ENCODE data around the gene MARCHF3.
"Not testable (repeated sequence)": the region's sequence is repeated elsewhere in the genome, so short reads cannot be mapped to it uniquely, and the experiment has no call there.

Gene MARCHF3

GRCh38 chr5:126911986-126912385 is 118.4 kb downstream of the MARCHF3 start:
- DNase-seq, result no peak

DNA sequence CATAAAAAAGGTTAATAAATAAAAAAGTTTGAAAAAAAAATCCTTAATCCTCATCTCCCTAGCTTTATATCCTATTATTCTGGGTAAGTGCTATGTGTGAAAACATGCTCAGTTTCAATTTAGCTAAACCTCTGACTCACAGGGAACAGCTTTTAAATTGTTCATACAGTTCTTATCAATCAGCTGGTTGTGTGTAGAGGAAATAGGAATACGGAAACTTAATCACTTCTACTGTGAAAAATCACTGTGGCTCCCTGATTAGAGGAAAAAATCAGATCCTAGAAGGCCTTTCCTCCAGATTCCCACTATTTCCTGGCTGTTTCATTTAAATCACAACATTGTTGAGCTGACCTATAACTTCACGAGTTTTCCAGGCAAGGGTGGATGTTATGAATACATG is 120.5 kb downstream of the MARCHF3 start:
- DNase-seq, result no peak

DNA sequence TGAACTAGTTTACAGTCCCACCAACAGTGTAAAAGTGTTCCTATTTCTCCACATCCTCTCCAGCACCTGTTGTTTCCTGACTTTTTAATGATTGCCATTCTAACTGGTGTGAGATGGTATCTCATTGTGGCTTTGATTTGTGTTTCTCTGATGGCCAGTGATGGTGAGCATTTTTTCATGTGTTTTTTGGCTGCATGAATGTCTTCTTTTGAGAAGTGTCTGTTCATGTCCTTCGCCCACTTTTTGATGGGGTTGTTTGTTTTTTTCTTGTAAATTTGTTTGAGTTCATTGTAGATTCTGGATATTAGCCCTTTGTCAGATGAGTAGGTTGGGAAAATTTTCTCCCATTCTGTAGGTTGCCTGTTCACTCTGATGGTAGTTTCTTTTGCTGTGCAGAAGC is 126.0 kb downstream of the MARCHF3 start:
- DNase-seq, result not testable (repeated sequence)

- DNase-seq, result no peak
Measured at GRCh38 chr5:126900796-126901195, 129.6 kb downstream of the MARCHF3 start.

GRCh38 chr5:126899476-126899875 is 130.9 kb downstream of the MARCHF3 start:
- DNase-seq, result no peak

- DNase-seq, result no peak
Measured at GRCh38 chr5:126897851-126898630, 132.3 kb downstream of the MARCHF3 start.

DNA sequence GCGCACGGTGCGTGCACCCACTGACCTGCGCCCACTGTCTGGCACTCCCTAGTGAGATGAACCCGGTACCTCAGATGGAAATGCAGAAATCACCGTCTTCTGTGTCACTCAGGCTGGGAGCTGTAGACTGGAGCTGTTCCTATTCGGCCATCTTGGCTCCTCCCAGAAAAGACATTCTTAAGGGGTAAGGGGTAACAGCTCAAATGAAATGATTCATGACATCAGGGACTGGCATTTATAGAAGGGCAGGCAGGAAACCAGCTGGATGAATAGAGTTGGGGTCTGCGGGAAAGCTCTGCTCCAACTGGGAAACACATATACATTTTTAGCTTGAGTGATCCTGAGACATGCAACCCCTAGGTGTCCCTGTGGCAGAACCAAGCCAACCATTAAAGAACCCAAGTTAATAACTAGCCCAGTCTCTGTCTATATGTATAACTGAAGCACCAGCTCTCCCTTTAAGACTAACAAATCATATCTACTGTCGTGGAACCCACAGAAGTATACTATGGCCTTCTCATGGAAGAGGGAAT is 134.1 kb downstream of the MARCHF3 start:
- no peak for DNase-seq

GRCh38 chr5:126895712-126896111 is 134.6 kb downstream of the MARCHF3 start:
- DNase-seq, result not testable (repeated sequence)

GRCh38 chr5:126890414-126890813 is 139.9 kb downstream of the MARCHF3 start:
- not testable (repeated sequence) for DNase-seq

DNA sequence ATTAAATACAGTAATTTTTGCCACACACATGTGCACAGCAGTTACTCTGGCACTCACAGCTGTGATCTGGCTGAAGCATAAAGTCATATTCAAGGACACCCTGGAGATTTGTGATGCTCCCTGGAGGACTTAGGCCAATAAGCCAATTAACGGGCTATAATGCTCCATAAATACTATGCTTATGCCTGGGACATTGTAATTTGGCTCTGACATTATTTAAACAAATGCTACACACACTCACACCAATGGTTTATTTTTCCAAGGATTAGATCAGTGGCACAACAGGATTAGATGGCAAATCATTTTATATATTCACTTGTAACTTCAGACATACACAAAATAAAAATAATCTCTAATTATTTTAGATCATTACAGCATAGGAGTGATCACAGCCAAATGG is 142.2 kb downstream of the MARCHF3 start:
- DNase-seq, result no peak

DNA sequence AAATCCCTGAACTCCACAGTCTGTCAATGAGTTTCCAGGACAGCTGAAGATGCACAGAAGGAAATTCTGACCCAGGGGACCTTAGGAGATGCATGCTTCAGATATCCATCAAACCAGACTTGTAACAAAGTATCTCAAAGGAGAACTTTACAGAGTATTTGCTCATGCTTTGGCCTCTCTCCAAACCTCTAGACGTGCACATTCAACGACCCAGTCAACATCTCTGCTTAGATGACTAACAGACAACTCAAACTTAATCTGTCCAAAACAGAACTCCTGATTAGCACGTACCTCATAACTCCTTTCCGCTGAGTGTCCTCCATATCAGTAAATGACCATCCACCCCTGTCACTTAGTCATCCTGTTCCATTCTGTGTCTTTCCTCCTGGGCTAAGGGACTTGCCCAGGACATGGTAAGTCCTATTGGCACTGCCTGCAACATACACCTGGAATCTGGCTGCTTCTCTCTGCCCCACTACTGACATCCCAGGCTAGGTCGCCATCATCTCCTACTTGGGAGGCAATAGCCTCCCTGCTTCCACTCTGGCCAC is 146.0 kb downstream of the MARCHF3 start:
- no peak for DNase-seq

DNA sequence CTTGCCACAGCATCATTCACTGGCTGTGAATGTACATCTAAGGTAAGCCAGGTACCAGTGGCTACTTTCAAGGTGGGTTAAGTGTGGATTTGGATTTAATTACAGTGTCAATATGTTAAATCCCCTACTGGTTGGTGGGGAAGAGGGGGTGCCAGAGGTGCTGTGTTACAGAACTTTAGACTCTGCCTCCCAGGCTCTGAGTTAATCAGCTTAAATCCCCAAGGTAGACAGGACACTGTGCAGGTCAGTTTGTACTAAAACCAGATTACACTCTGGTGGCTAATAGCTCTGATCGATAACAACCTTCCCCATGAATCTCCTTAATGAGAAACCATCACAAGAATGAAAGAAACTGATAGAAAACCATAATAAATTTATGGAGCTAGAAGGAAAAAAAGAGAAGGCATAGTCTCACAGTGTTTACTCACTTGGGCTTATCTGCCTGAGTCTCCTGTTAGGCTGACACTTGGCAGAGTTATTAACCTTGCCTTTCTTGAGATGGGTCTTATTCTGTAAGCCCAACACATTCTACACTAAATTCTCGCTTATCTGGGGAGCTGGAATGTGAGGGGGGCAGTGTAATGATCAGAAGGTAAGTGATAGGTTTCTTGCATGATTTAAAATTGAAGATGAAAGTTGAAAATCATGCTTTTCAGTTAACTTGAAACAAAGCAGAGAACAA is 146.7 kb downstream of the MARCHF3 start:
- DNase-seq, result no peak

- DNase-seq, result no peak
Measured at GRCh38 chr5:126881821-126882600, 148.3 kb downstream of the MARCHF3 start.

- no peak for DNase-seq
Measured at GRCh38 chr5:126878634-126879033, 151.7 kb downstream of the MARCHF3 start.

- DNase-seq, result no peak
Measured at GRCh38 chr5:126878085-126878484, 152.3 kb downstream of the MARCHF3 start.

DNA sequence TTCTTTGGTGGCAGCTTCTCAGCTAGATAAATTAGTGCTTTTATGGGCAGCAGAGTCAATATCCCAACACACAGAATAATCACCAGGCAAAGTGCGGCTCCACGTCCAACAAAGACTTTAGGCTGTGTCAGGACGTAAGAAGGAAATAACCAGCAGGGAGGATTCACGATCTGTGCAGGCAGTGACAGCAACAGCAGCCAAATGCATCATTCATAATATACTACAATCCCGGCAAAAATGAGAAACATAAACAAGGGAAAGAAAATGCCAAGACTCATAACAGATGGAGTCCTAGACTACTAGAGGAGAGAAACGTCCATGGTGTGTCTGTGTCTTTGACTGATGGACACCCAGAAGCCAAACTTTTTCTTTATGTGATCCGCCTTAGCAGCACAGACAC is 152.8 kb downstream of the MARCHF3 start:
- DNase-seq, result no peak

DNA sequence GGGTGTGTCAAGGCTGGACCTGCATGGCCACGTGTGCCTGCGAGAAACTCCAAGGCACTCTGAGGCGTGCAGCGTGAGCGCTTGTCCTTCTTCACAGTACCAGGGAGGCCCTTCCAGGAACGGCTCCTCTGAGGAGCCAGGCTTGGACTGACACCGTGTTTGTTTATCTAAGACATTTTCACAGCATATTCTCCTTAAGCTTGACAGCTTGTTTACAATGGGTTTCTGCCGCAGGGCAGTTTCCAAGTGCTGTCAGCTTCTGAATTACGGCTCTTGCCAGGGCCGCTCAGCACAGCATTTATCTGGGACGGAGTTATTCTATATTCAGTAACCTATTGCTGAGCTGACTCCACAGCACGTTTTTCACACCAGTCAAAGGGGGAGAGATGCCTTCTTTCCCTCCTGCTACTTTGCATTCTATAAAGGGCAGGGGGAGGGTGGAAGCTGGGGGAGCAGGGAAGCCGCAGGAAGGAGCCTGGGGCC is 155.0 kb downstream of the MARCHF3 start:
- DNase-seq, result no peak

GRCh38 chr5:126872561-126873354 is 157.6 kb downstream of the MARCHF3 start:
- no peak for DNase-seq

DNA sequence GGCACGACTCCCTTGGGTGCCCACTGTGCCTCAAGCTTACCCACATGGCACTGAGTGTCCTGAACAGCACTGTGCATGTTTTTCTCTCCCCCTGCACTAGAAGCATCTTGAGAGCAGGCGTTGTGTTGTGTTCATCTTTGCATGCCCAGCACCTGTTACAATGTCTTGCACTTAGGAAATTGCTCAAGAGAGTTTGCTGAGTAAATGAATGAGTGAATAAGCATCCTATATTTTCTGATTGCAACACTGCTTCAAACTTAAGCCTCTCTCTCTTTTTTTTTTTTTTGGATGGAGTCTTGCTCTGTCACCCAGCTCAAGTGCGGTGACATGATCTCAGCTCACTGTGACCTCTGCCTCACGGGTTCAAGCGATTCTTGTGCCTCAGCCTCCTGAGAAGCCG is 158.9 kb downstream of the MARCHF3 start:
- no peak for DNase-seq

DNA sequence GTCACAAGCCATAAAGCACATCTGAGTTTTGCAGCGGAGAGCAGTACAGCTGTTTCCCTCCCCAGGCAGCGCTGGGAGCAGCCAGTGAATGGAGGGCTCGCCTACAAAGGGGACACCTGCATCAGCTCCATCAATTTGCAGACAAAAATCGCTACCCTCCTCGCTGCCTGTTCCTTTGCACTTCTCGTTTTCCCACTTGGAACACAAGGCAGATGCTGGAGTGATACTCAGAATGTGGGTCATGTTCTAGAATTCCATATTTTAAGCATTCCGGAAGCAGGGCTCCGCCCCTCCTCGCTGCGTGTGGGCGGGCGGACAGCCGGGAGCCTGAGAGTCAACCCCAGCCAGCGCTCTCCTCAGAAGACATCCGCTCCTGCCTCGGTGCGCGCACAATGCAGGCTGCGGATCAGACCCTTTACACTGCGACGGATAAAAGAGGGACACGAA is 161.3 kb downstream of the MARCHF3 start:
- no peak for DNase-seq

- DNase-seq, result no peak
Measured at GRCh38 chr5:126868338-126869004, 161.9 kb downstream of the MARCHF3 start.
